ENCODE data around the gene SLC22A2. TPM values are rescaled to one million over a fixed set of nuclear protein-coding genes. Genes with fewer than 3 reads are reported as not detected.

SLC22A2 gene
- not detected in 2 replicates for total RNA-seq

DNA sequence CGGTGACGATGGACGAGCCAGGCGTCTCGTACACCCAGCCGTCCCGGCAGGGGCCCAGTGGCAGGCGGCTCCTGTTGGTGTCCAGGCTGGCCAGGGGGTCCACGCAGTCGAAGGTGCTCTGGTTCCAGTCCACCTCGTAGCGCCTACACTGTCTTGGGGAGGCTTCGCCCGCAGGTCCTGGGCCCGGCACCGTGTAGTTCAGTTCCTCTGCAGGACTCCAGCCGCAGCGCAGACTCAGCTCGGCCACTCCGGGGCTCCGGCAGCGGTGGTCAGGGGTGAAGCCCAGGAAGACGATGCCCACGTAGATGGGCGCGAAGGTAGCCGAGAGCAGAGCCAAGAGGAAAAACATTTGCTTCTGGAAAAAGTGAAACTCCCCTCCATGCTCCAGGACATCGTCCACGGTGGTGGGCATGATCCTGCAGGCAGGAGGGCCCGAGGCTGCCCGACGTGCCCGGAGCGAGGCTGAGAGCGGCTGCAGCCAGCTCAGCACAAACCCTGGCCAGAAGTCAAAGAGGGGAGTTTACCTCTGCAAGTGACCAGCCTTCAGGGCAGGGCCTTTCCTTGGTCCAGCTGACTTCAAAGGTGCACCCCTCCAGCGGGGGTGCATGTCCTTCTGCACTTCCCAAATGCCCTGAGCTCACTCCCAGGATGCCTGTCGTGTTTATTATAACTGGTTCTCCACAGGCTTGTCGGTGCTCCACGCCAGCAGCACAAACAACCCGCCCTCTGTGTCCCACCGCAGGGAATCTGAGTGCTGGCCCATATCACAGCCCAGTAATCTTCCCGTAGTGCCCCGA, at the start of gene SLC22A2:
Gene SLC22A2, minus strand, starts transcription at position 476 of the 797 bp plus-strand sequence. Its CDS starts 64 bp downstream, at position 412.

Other genes with a start within 250 kb of the SLC22A2 start
- 0.09 and 0.11 TPM in 2 replicates for gene SLC22A1, start 137.0 kb downstream of the SLC22A2 start, total RNA-seq
- not detected in 2 replicates for gene SLC22A3, start 89.6 kb upstream of the SLC22A2 start, total RNA-seq

All from dermis lymphatic vessel endothelial cell (primary cell).